ENCODE measurements around the gene CHAC1.

- TF ChIP-seq, protein P1, sequence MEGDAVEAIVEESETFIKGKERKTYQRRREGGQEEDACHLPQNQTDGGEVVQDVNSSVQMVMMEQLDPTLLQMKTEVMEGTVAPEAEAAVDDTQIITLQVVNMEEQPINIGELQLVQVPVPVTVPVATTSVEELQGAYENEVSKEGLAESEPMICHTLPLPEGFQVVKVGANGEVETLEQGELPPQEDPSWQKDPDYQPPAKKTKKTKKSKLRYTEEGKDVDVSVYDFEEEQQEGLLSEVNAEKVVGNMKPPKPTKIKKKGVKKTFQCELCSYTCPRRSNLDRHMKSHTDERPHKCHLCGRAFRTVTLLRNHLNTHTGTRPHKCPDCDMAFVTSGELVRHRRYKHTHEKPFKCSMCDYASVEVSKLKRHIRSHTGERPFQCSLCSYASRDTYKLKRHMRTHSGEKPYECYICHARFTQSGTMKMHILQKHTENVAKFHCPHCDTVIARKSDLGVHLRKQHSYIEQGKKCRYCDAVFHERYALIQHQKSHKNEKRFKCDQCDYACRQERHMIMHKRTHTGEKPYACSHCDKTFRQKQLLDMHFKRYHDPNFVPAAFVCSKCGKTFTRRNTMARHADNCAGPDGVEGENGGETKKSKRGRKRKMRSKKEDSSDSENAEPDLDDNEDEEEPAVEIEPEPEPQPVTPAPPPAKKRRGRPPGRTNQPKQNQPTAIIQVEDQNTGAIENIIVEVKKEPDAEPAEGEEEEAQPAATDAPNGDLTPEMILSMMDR (conservative IDR thresholded peaks at IDR 0.05 in 1 of 2, IDR thresholded peaks at IDR 0.05 in 1 of 2; ENCODE audit: low read depth in 1 of 2, low read length in 2 of 2), result no peak
- TF ChIP-seq EZH2 (IDR thresholded peaks at IDR 0.05; ENCODE audit: low read length, missing control alignments), result no peak
Measured at GRCh38 chr15:40931300-40932142, 21.8 kb upstream of the CHAC1 start.

Data from fibroblast of lung (primary cell).